Measurements from ENCODE around the gene KCNIP1.

KCNIP1 gene

DNA sequence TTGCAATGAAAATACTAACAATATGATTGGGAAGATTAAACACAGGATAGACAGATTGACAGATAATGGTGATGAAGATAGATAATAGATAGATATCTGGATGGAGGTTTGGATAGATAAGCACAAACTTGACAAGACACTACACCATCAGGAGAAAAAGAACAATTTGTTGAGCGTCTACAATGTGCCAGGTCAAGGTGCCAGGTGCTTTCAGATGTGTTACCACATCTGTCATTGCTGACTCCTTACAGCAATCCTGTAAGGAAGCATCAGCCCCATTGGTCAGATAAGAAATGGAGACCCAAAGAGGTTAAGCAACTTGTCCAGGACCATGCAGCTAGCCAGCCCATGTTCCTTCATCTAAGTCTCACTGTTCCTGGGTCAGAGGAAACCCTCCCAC is 278.1 kb downstream of the KCNIP1 start:
- Histone ChIP-seq H2AK5ac (ENCODE audit: low read length) (peak overlapping the region; percentile 42), H3K4me2 (ENCODE audit: low read length) (no peak overlapping the region), H3K23ac (ENCODE audit: low read length) (no peak overlapping the region), H3K27me3 (ENCODE audit: insufficient read depth, low read length) (no peaks in the 10 kb centered on the region), H2BK120ac (ENCODE audit: insufficient read depth, low read length, poor library complexity) (peak overlapping the region; percentile 77), H2BK12ac (ENCODE audit: low read length) (peak overlapping the region; percentile 85), H3K27ac (ENCODE audit: low read depth, low read length) (peak overlapping the region; percentile 92), H3K4me3 (ENCODE audit: low read depth, low read length) (no peak overlapping the region), H3K14ac (ENCODE audit: low read length) (peak overlapping the region; percentile 49), H4K12ac (ENCODE audit: low read depth, low read length) (no peak overlapping the region), H3K36me3 (ENCODE audit: control insufficient read depth in 1 of 2, insufficient read depth in 2 of 2, low read length in 2 of 2) (peaks cover 3 to 12% of the 10 kb centered on the region in 2 experiments), H3K79me1 (ENCODE audit: low read length) (peaks cover 38% of the 10 kb centered on the region), H2AFZ (ENCODE audit: insufficient read depth, low read length, poor library complexity) (no peak overlapping the region), H4K91ac (ENCODE audit: low read depth, low read length) (peak overlapping the region; percentile 90), H3K4ac (ENCODE audit: low read depth, low read length) (no peak overlapping the region), H3K18ac (ENCODE audit: low read length) (peak overlapping the region; percentile 29), H3K9ac (ENCODE audit: low read length) (no peak overlapping the region), H3K4me1 (ENCODE audit: control insufficient read depth in 1 of 2, insufficient read depth in 2 of 2, low read length in 2 of 2) (peaks cover 24 to 33% of the 10 kb centered on the region in 2 experiments), H3K9me3 (ENCODE audit: insufficient read depth, low read depth, low read length) (no peaks in the 10 kb centered on the region), H3K79me2 (ENCODE audit: control insufficient read depth, insufficient read depth, low read length, poor library complexity) (peaks cover 28% of the 10 kb centered on the region), H4K8ac (ENCODE audit: low read depth, low read length) (no peak overlapping the region), H2BK5ac (ENCODE audit: low read depth, low read length, poor library complexity) (peak overlapping the region; percentile 78)
- DNase-seq: peak; percentile 55 to 63
- no CpG with 5 or more reads among the region's 1 CpG for WGBS (ENCODE audit: extremely low coverage, insufficient coverage, insufficient read length)

DNA sequence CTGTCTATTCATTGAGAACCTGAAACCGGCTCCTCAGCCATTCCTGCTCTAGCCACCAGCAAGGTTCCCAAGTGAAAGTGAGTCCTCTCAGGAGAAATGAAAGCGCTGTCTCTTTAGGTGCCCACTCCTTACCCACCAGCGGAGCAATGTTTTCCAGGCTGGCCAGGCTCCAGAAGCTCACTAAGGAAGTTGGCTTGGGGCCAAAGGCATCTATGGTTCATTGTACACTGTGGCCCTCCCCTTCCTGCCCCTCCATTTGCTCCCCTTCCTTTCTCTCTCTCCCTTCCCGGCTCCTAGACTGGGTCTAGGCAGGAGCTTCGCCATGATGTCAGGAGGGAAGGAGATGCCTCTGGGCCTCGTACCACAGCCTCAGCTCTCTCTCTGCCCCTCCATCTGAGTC is 278.6 kb downstream of the KCNIP1 start:
- Histone ChIP-seq H2AFZ (ENCODE audit: insufficient read depth, low read length, poor library complexity) (peak overlapping the region; percentile 9), H3K14ac (ENCODE audit: low read length) (peak overlapping the region; percentile 89), H2AK5ac (ENCODE audit: low read length) (peak overlapping the region; percentile 44), H3K4me3 (ENCODE audit: low read depth, low read length) (no peak overlapping the region), H3K18ac (ENCODE audit: low read length) (peak overlapping the region; percentile 31), H4K12ac (ENCODE audit: low read depth, low read length) (no peak overlapping the region), H3K4ac (ENCODE audit: low read depth, low read length) (peak overlapping the region; percentile 39), H3K79me2 (ENCODE audit: control insufficient read depth, insufficient read depth, low read length, poor library complexity) (peaks cover 32% of the 10 kb centered on the region), H3K27me3 (ENCODE audit: insufficient read depth, low read length) (no peaks in the 10 kb centered on the region), H3K27ac (ENCODE audit: low read depth, low read length) (peak overlapping the region; percentile 92), H3K36me3 (ENCODE audit: control insufficient read depth in 1 of 2, insufficient read depth in 2 of 2, low read length in 2 of 2) (peaks cover 7 to 16% of the 10 kb centered on the region in 2 experiments), H3K4me2 (ENCODE audit: low read length) (no peak overlapping the region), H4K91ac (ENCODE audit: low read depth, low read length) (peak overlapping the region; percentile 90), H3K4me1 (ENCODE audit: control insufficient read depth in 1 of 2, insufficient read depth in 2 of 2, low read length in 2 of 2) (peaks cover 27 to 37% of the 10 kb centered on the region in 2 experiments), H4K8ac (ENCODE audit: low read depth, low read length) (peak overlapping the region; percentile 40), H2BK120ac (ENCODE audit: insufficient read depth, low read length, poor library complexity) (peak overlapping the region; percentile 77), H3K9ac (ENCODE audit: low read length) (no peak overlapping the region), H2BK5ac (ENCODE audit: low read depth, low read length, poor library complexity) (peak overlapping the region; percentile 78), H3K79me1 (ENCODE audit: low read length) (peaks cover 41% of the 10 kb centered on the region), H3K9me3 (ENCODE audit: insufficient read depth, low read depth, low read length) (no peaks in the 10 kb centered on the region), H3K23ac (ENCODE audit: low read length) (no peak overlapping the region), H2BK12ac (ENCODE audit: low read length) (peak overlapping the region; percentile 95)
- no peak for DNase-seq
- WGBS (ENCODE audit: extremely low coverage, insufficient coverage, insufficient read length): no CpG with 5 or more reads among the region's 6 CpGs

DNA sequence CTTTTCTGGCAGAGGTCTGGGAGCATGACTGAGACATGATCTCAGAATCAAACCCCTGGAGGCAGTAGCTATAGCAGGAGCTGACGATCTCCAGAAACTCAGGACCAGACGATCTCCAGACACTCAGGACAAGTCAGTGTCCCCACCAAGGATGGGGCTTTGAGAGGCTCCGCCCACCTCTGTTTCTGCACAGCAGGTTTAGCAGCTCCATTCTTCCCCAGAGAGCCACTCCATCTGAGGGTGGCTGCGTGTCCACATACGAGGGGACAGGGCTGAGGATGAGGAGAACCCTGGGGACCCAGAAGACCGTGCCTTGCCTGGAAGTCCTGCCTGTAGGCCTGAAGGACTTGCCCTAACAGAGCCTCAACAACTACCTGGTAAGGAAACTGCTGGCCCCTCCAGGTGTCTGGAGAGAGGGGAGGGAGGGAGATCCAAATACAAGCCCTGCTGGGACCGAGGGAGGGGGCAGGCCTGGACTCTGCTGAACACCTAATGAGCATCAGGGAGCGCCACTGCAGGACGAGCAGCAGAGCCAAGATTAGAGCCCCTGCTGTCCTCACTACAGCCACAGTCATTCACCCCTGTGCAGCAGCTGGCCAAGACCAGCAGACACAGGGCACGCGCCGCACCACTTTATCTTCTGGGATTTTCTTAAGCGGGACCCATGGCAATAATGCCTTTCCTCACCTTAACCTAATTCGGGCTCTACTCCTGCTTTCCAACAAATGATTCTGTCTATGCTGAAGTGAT is 279.9 kb downstream of the KCNIP1 start, which contains the start of gene GABRP:
Gene GABRP (plus strand): TSS at position 228 of the 750 bp plus-strand sequence. CDS start 4,891 bp downstream, outside the sequence.
- peak within 1 kb of the TSS; percentile 90 for H4K91ac ChIP-seq (ENCODE audit: low read depth, low read length)
- H3K4ac ChIP-seq (ENCODE audit: low read depth, low read length): peak within 1 kb of the TSS; percentile 98
- H2BK12ac ChIP-seq (ENCODE audit: low read length): peak within 1 kb of the TSS; percentile 95
- H3K27ac ChIP-seq (ENCODE audit: low read depth, low read length): peak within 1 kb of the TSS; percentile 92
- peak within 1 kb of the TSS; percentile 77 for H2BK120ac ChIP-seq (ENCODE audit: insufficient read depth, low read length, poor library complexity)
- peaks cover 33% of the 10 kb centered on the region for H3K79me2 ChIP-seq (ENCODE audit: control insufficient read depth, insufficient read depth, low read length, poor library complexity)
- H2BK5ac ChIP-seq (ENCODE audit: low read depth, low read length, poor library complexity): peak within 1 kb of the TSS; percentile 78
- peak within 1 kb of the TSS; percentile 84 for H3K4me3 ChIP-seq (ENCODE audit: low read depth, low read length)
- H3K36me3 ChIP-seq (ENCODE audit: control insufficient read depth in 1 of 2, insufficient read depth in 2 of 2, low read length in 2 of 2): peaks cover 18 to 26% of the 10 kb centered on the region in 2 experiments
- no peaks in the 10 kb centered on the region for H3K9me3 ChIP-seq (ENCODE audit: insufficient read depth, low read depth, low read length)
- H3K18ac ChIP-seq (ENCODE audit: low read length): peak within 1 kb of the TSS; percentile 91
- H3K4me1 ChIP-seq (ENCODE audit: control insufficient read depth in 1 of 2, insufficient read depth in 2 of 2, low read length in 2 of 2): peaks cover 30 to 47% of the 10 kb centered on the region in 2 experiments
- H3K23ac ChIP-seq (ENCODE audit: low read length): no peak within 1 kb of the TSS
- no CpG with 5 or more reads among the region's 14 CpGs for WGBS (ENCODE audit: extremely low coverage, insufficient coverage, insufficient read length)
- peak within 1 kb of the TSS; percentile 20 for H4K12ac ChIP-seq (ENCODE audit: low read depth, low read length)
- peak within 1 kb of the TSS; percentile 40 for H4K8ac ChIP-seq (ENCODE audit: low read depth, low read length)
- H2AK5ac ChIP-seq (ENCODE audit: low read length): peak within 1 kb of the TSS; percentile 44
- peaks cover 42% of the 10 kb centered on the region for H3K79me1 ChIP-seq (ENCODE audit: low read length)
- DNase-seq: no peak
- H3K4me2 ChIP-seq (ENCODE audit: low read length): peak within 1 kb of the TSS; percentile 78
- peak within 1 kb of the TSS; percentile 89 for H3K14ac ChIP-seq (ENCODE audit: low read length)
- H3K9ac ChIP-seq (ENCODE audit: low read length): peak within 1 kb of the TSS; percentile 83
- peak within 1 kb of the TSS; percentile 9 for H2AFZ ChIP-seq (ENCODE audit: insufficient read depth, low read length, poor library complexity)
- no peaks in the 10 kb centered on the region for H3K27me3 ChIP-seq (ENCODE audit: insufficient read depth, low read length)

DNA sequence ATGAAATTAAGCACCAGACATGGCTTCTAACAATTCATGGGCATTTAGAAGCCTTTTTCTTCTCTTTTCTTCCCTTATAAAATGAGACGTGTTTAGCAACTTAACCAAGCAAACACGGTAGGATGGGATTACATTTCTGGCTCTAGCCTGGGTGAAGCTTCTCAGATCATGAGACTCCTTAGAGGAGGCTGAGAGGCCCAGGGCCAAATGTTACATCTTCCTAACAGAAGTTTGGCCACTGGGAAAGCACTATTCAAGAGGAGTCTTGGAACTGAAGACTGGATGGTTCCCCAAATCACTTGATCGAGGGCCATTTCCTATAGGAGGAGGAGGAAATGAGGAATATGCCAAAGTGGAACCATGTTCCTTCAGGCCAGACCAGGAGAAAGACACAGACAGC is 281.6 kb downstream of the KCNIP1 start:
- peaks cover 33 to 42% of the 10 kb centered on the region in 2 experiments for H3K36me3 ChIP-seq (ENCODE audit: control insufficient read depth in 1 of 2, insufficient read depth in 2 of 2, low read length in 2 of 2)
- peak overlapping the region; percentile 78 for H3K4me2 ChIP-seq (ENCODE audit: low read length)
- no peak overlapping the region for H2BK12ac ChIP-seq (ENCODE audit: low read length)
- H4K12ac ChIP-seq (ENCODE audit: low read depth, low read length): no peak overlapping the region
- no peaks in the 10 kb centered on the region for H3K27me3 ChIP-seq (ENCODE audit: insufficient read depth, low read length)
- H3K23ac ChIP-seq (ENCODE audit: low read length): no peak overlapping the region
- H3K18ac ChIP-seq (ENCODE audit: low read length): peak overlapping the region; percentile 32
- peaks cover 35% of the 10 kb centered on the region for H3K79me2 ChIP-seq (ENCODE audit: control insufficient read depth, insufficient read depth, low read length, poor library complexity)
- H2BK120ac ChIP-seq (ENCODE audit: insufficient read depth, low read length, poor library complexity): no peak overlapping the region
- no peaks in the 10 kb centered on the region for H3K9me3 ChIP-seq (ENCODE audit: insufficient read depth, low read depth, low read length)
- H3K79me1 ChIP-seq (ENCODE audit: low read length): peaks cover 44% of the 10 kb centered on the region
- peak overlapping the region; percentile 30 for H4K8ac ChIP-seq (ENCODE audit: low read depth, low read length)
- H3K14ac ChIP-seq (ENCODE audit: low read length): peak overlapping the region; percentile 23
- H3K4me1 ChIP-seq (ENCODE audit: control insufficient read depth in 1 of 2, insufficient read depth in 2 of 2, low read length in 2 of 2): peaks cover 24 to 49% of the 10 kb centered on the region in 2 experiments
- peak overlapping the region; percentile 91 for H3K4ac ChIP-seq (ENCODE audit: low read depth, low read length)
- peak overlapping the region; percentile 25 for H4K91ac ChIP-seq (ENCODE audit: low read depth, low read length)
- H2BK5ac ChIP-seq (ENCODE audit: low read depth, low read length, poor library complexity): peak overlapping the region; percentile 28
- no peak for DNase-seq
- WGBS (ENCODE audit: extremely low coverage, insufficient coverage, insufficient read length): no CpG with 5 or more reads among the region's 3 CpGs
- H2AK5ac ChIP-seq (ENCODE audit: low read length): no peak overlapping the region
- H3K4me3 ChIP-seq (ENCODE audit: low read depth, low read length): peak overlapping the region; percentile 74
- no peak overlapping the region for H2AFZ ChIP-seq (ENCODE audit: insufficient read depth, low read length, poor library complexity)
- H3K9ac ChIP-seq (ENCODE audit: low read length): peak overlapping the region; percentile 75
- H3K27ac ChIP-seq (ENCODE audit: low read depth, low read length): peak overlapping the region; percentile 31

Data from trophoblast cell (in vitro differentiated cells and primary cell).